Gastrocnemius medialis (tissue), 4 donors: ENCODE measurements around the gene APCS. TPM values are rescaled to one million over a fixed set of nuclear protein-coding genes. Genes with fewer than 3 reads are reported as not detected.

ENCODE experiments used
- ATAC-seq, 2 donors: fragments of 150-250 bp; one replicate each; pipeline ENCODE4 v1.9.1; 2016
- DNase-seq, 2 donors: peaks; one replicate each; pipeline ENCODE4 v3.0.0-alpha.2; 2019
- H3K27ac ChIP-seq, 4 donors: fragments of 200-600 bp; sonication (generic); 1 replicate in 1 of 4; 2 replicates in 3 of 4; pipeline ENCODE4 v1.5.1; 2016 to 2018; ENCODE audit warnings: mild to moderate bottlenecking in 2 of 4, moderate library complexity in 1 of 4
- H3K27me3 ChIP-seq, 3 donors: fragments of 200-600 bp; sonication (generic) in 2 of 3; 1 replicate in 1 of 3; 2 replicates in 2 of 3; pipeline versions ENCODE4 v1.5.1 to v1.6.0; 2016 to 2019; ENCODE audit warnings: mild to moderate bottlenecking in 1 of 3, moderate library complexity in 1 of 3
- H3K36me3 ChIP-seq, 2 donors: fragments of 200-600 bp; sonication (generic) in 1 of 2; one replicate each; pipeline ENCODE4 v1.5.1; 2017 to 2018
- H3K4me1 ChIP-seq, 2 donors: fragments of 200-600 bp; sonication (generic) in 1 of 2; one replicate each; pipeline ENCODE4 v1.5.1; 2016 to 2017; ENCODE audit warnings: mild to moderate bottlenecking in 2 of 2
- H3K4me3 ChIP-seq, 4 donors: fragments of 200-600 bp; sonication (generic) in 3 of 4; 1 replicate in 1 of 4; 2 replicates in 3 of 4; pipeline ENCODE4 v1.5.1; 2016 to 2019; ENCODE audit warnings: mild to moderate bottlenecking in 2 of 4
- H3K9me3 ChIP-seq, 3 donors: fragments of 200-600 bp; sonication (generic) in 2 of 3; 1 replicate in 1 of 3; 2 replicates in 2 of 3; pipeline ENCODE4 v1.5.1; 2016 to 2019
- CTCF ChIP-seq, 5 experiments: fragments of 450-650 bp in 3 of 5; fragments of 200-600 bp in 2 of 5; sonication (generic) in 2 of 5; IDR thresholded peaks in 4 of 5; conservative IDR thresholded peaks in 1 of 5; 1 replicate in 4 of 5; 2 replicates in 1 of 5; pipeline ENCODE4 v1.5.1; 2016 to 2019; ENCODE audit warnings: antibody characterized with exemption in 5 of 5, mild to moderate bottlenecking in 3 of 5, moderate library complexity in 3 of 5
- POLR2A ChIP-seq, 2 donors: fragments of 450-650 bp; IDR thresholded peaks; one replicate each; pipeline ENCODE4 v1.6.1; 2017; ENCODE audit warnings: antibody characterized with exemption in 2 of 2, mild to moderate bottlenecking in 2 of 2, moderate library complexity in 2 of 2
- in situ Hi-C, 4 donors: fragments of 200-750 bp; cut with MboI; loops; one replicate each; pipeline versions ENCODE4 v1.15.0 to v1.8.0; 2017; ENCODE audit warnings: low sequenced_read_pairs in 4 of 4
- intact Hi-C: fragments of 100-400 bp; cut with DNase I; formaldehyde crosslinking; loops from one replicate; pipeline ENCODE4 v1.15.1; 2023; ENCODE audit warnings: low total_unique reads
- total RNA-seq, 4 donors: library from RNA; depleted of rRNA; stranded (reverse); fragments of >200 nt; gene quantifications; one replicate each; pipeline versions ENCODE4 v1.1.0 to v1.2.3, GENCODE V29; 2016

The APCS gene
- total RNA-seq, 4 donors from 2014 or later = 1.5 to 4.1 TPM; not detected in 2

GRCh38 chr1:159580340-159580739, 7.3 kb upstream of the APCS start:
- in situ Hi-C loops = no loop called here
- no peak for ATAC-seq
- intact Hi-C loops = no loop called here

DNA sequence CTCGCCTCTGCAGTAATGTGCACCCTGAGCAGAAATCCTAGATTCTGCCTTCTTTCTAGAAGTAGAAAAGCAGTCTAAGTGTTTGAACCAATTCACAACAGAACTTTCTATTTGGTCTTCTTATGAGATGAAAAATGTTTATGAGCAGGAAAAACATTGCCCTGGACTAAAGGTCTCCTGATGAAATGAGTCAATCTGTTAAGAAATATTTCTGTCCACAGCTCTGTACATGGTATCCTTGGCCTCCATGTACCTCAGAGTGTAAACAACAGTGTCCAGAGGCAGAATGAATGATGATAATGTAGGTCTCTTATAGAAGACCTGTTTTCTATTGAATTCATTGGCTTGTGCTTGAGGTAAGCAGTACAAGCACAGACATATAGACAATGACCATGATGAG, 6.2 kb upstream of the APCS start:
- Histone ChIP-seq H3K9me3 (no peaks in the 10 kb centered on the region), H3K4me3 (no peak overlapping the region), H3K27me3 (no peaks in the 10 kb centered on the region), H3K4me1 (no peaks in the 10 kb centered on the region), H3K36me3 (no peaks in the 10 kb centered on the region), H3K27ac (no peak overlapping the region)
- DNase-seq (no peak), ATAC-seq (no peak)
- intact Hi-C loops = no loop called here
- TF ChIP-seq POLR2A (IDR thresholded peaks at IDR 0.05) = no peak
- TF ChIP-seq CTCF (IDR thresholded peaks at IDR 0.05 in 4 of 5, conservative IDR thresholded peaks at IDR 0.05 in 1 of 5) = no peak
- in situ Hi-C loops = no loop called here

More at GRCh38 chr1:159580340-159580739, 7.3 kb upstream of the APCS start:
- Histone ChIP-seq H3K4me1 (no peaks in the 10 kb centered on the region), H3K27ac (no peak overlapping the region), H3K9me3 (no peaks in the 10 kb centered on the region), H3K4me3 (no peak overlapping the region), H3K27me3 (no peaks in the 10 kb centered on the region), H3K36me3 (no peaks in the 10 kb centered on the region)
- TF ChIP-seq POLR2A (IDR thresholded peaks at IDR 0.05) (no peak), CTCF (IDR thresholded peaks at IDR 0.05 in 4 of 5, conservative IDR thresholded peaks at IDR 0.05 in 1 of 5) (no peak)
- DNase-seq = no peak

DNA sequence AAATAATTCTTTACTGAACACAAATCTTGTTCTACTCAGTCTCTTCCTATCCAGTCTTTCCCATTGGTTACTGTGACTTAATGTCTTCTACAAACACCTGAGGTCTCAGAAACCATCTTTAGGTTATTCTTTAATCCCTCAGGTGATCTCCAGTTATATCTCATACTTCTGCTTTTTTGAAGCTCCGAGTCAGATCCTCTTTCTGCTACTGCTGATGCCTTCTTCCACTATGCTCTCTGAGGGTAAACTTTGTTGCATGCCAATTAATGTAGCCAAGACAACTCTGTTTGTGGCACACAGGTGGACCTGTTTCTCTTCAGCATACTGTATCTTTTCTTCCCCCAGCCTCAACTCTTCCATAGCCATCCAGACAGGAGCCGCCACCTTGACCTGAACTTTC, 3.1 kb upstream of the APCS start:
- in situ Hi-C loops = no loop called here
- H3K36me3 ChIP-seq = no peaks in the 10 kb centered on the region
- no peak for DNase-seq
- H3K27ac ChIP-seq = no peak overlapping the region
- H3K9me3 ChIP-seq = no peaks in the 10 kb centered on the region
- H3K4me3 ChIP-seq = no peak overlapping the region
- no peak for ATAC-seq
- intact Hi-C loops = no loop called here
- TF ChIP-seq CTCF (IDR thresholded peaks at IDR 0.05 in 4 of 5, conservative IDR thresholded peaks at IDR 0.05 in 1 of 5) = no peak
- TF ChIP-seq POLR2A (IDR thresholded peaks at IDR 0.05) = no peak
- no peaks in the 10 kb centered on the region for H3K4me1 ChIP-seq
- H3K27me3 ChIP-seq = no peaks in the 10 kb centered on the region

DNA sequence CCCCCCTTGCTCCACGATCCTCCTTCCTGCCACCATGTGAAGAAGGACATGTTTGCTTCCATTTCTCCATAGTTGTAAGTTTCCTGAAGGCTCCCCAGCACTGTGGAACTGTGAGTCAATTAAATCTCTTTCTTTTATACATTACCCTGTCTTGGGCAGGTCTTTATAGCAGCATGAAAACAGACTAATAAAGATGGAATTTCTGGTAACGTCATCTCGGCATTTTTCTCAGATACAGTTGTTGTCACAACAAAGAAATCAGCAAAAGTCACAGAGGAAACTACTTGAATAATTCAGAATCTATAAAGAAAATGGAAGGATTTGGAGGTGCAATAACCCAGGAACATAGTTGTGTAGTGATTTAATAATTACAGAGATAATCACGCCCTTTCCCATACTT, 4.4 kb downstream of the APCS start:
- in situ Hi-C loops = no loop called here
- no peak for ATAC-seq
- H3K9me3 ChIP-seq = no peaks in the 10 kb centered on the region
- no peak for DNase-seq
- H3K27me3 ChIP-seq = no peaks in the 10 kb centered on the region
- no peak overlapping the region for H3K4me3 ChIP-seq
- H3K27ac ChIP-seq = no peak overlapping the region
- TF ChIP-seq CTCF (IDR thresholded peaks at IDR 0.05 in 4 of 5, conservative IDR thresholded peaks at IDR 0.05 in 1 of 5) (no peak), POLR2A (IDR thresholded peaks at IDR 0.05) (no peak)
- intact Hi-C loops = no loop called here
- H3K4me1 ChIP-seq = no peaks in the 10 kb centered on the region
- H3K36me3 ChIP-seq = no peaks in the 10 kb centered on the region
